Stimulated activated CD8-positive, alpha-beta memory T cell treated with anti-CD3 and anti-CD28 coated beads, Interleukin-4, amount 100 ng/mL, for 24 hours (primary cell): ENCODE measurements around the gene ZSCAN20.

ENCODE experiments used
- DNase-seq: peaks from one replicate; pipeline ENCODE4 v3.0.0-alpha.2; 2020; ENCODE audit warnings: low read depth

ZSCAN20 gene

DNA sequence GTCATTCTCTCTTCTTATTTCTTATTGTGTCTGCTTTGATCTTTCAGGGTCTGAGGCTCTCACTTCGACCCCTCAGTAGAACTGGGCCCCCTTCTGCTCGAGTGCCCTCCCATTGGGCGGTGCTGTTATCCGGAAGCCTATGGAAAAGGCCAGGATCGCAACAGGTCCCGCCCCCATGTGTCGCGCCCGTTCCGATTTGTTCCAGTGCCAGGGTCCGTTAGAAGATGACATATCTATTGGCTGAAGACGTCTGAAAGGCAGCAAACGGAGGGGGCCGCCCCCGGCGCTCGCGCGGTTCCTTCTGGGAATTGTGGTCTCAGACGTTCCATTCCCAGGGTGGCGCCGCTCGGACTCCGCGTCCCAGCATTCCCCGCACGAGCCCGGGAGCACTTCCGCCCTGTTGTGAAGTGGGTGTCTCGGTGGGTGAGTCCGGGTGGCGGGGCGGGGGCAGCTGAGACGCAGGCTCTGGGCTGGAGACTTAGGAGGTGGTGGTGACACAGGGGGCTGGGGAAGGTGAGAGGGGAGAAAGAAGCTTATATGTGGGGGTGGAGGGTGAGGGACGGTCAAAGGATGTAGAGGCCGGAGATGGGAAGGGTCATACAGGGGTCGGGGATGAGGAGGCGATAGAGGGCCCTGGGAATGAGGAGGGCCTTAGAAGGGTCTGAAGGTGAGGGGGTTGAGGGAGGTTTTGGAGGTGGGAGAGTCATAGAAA lies at the start of gene ZSCAN20:
Gene ZSCAN20 (plus strand): TSS at position 377 of the 712 bp plus-strand sequence. CDS start 6,644 bp downstream, outside the sequence.
- peak; percentile 84 for DNase-seq

DNA sequence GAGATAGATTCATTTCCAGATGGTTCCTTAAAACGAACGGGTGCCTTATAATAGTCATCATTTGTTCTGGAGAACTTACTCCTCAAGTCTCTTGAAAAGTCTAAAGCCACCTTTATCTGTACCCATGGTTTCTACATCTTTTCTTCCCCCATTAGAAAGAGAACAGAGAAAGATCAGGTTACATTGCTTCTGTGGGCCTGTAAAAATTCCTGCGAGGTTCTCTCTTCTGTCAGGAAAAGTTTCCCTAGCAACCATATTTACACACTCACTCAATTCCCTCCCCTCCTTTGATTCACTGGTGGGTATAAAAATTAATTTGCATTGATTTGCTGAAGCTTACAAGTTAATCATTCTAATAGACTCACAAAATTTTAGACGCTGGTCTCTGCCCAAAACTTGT lies 48.2 kb upstream of the ZSCAN20 start:
- no peak for DNase-seq

GRCh38 chr1:33424610-33425009 lies 47.8 kb upstream of the ZSCAN20 start:
- DNase-seq = no peak

GRCh38 chr1:33425900-33426299 lies 46.5 kb upstream of the ZSCAN20 start:
- no peak for DNase-seq

- no peak for DNase-seq
These were observed 45.5 kb upstream of the ZSCAN20 start for GRCh38 chr1:33426916-33427315.

- no peak for DNase-seq
These were observed 43.8 kb upstream of the ZSCAN20 start for GRCh38 chr1:33428661-33429060.

GRCh38 chr1:33429332-33429731 lies 43.1 kb upstream of the ZSCAN20 start:
- no peak for DNase-seq

DNA sequence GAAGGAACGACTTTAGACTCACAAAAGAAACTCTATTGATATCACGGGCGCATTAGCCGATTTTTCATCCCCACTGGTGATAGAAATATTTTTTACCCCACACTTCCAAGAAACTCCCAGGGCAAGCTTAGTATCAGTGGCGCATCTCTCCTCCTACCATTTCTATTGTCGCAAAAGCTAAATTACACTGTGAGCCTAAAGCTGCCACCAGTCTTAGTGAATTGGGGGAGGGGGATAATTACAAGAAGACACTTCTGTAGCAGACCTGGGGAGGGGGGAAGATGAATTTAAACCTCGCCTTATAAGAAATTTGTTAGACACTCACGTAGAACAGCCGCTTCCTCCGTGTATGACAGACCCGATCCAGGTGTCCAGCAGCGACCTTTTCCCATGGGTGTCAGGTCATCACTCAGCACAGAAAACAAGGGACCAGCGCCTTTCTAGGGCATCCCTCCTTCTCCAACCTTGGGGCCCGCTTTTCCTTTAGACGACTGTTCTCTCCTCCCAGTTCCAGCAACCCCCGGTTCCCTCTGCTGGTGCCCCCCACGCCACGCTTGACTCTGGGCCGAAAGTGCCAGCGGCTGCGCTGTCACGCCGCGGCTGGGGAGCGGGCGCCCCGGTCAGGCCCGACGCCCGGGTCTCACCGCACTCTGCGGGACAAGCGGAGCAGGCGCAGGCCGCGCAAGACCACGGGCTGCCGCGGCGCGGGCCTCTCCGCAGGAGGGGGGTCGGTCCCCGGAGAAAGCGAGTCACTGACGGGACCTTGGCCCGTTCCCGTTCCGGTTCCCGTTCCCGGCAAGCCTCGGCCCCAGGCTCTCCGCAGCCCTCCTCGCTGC lies 42.4 kb upstream of the ZSCAN20 start:
- DNase-seq = no peak

GRCh38 chr1:33430692-33431593 lies 41.5 kb upstream of the ZSCAN20 start, which contains the start of gene PHC2:
Gene PHC2 (minus strand): TSS chr1:33431095. CDS start chr1:33375539, 55,556 bp downstream.
- DNase-seq = peak; percentile 90

- no peak for DNase-seq
These were observed 38.7 kb upstream of the ZSCAN20 start for GRCh38 chr1:33433509-33434362.

DNA sequence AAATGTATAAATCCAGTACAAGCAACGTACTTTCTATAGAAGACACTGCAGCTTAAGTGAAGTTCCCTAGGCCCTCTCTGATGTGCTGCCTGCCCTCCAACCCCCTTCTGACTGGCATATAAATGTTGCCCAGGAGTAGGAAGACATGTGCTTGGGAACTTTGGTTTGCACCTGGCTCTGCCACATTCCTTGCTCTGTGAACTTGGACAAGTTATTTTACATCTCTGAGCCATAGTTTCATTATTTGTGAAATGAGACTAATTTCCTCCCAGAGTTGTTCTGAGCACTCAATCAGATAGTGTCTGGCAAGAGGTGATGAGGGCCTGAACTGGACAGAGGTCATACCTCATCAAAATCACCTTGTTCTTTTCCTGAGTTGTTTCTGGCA lies 38.1 kb upstream of the ZSCAN20 start:
- no peak for DNase-seq

- no peak for DNase-seq
These were observed 37.2 kb upstream of the ZSCAN20 start for GRCh38 chr1:33435096-33435820.

DNA sequence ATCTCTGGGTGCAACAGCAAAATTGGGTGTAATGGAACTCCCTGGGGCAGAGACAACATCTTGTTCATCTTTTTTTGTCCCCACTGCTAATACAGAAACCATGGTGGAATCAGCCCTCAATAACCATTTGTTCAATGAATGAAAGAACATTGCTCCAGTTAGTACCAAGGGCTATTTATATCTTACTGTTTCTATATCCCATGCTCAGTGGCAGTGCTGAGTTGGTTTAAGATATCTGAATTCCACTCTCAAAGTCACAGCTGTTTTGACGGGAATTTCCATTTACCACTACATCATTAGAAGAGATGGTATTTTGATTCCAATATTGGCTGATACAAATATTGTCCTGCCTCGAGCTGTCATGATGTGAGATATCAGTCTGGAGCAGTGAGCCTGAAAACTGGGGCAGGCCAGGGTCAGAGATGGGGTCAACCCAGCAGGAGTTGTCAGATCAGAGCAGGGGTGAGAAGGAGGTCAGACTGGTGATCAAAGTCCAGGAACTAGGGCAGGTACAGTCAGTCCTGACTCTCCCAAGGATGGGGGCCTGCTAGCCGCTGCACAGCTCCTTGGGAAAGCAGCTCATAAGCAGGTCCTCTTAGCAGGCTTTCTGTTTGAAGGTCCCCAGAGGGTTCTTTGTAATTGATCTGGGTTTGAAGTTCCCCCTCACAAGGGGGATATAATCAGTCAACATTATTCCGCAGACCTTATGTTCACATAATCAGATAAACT lies 35.7 kb upstream of the ZSCAN20 start:
- DNase-seq = no peak

- no peak for DNase-seq
These were observed 33.9 kb upstream of the ZSCAN20 start for GRCh38 chr1:33438364-33439160.

- no peak for DNase-seq
These were observed 32.8 kb upstream of the ZSCAN20 start for GRCh38 chr1:33439662-33440061.

- no peak for DNase-seq
These were observed 31.2 kb upstream of the ZSCAN20 start for GRCh38 chr1:33441088-33441745.

GRCh38 chr1:33442141-33442540 lies 30.3 kb upstream of the ZSCAN20 start:
- no peak for DNase-seq

DNA sequence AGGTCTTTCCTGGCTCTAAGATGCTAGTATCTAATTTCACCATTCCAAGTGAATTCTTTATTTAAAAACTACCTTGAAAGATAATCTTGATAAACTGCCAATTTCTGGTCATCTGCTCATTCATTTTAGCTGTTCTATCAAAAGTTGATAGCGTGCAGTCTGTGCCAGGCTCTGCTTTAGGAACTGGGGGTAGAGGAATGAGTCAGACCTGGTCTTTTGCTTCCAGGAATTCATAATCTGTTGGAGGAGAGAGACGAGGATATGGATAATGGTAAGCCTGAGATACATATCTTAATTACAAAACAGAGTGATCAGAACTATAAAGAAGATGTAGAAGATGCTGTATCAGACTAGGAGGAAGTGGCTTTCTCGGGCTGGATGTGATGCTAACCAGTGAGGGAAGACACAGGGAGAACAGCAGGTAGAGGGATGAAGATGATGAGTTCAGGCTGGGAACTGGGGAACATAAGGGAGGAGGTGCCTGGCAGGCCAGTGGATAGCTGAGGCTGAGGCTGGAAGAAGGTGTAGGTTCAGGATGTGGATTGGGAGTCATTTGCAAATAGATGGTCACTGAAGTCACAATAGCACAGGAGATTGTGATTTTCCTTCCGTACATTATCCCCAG lies 29.3 kb upstream of the ZSCAN20 start:
- no peak for DNase-seq
